CD4-positive, alpha-beta T cell treated with Interleukin-17A for 1 hour (primary cell): Measurements from ENCODE around the gene TRIP13.

Experiments
- DNase-seq: peaks from one replicate; pipeline ENCODE4 v3.0.0-alpha.2; 2020

TRIP13 gene

DNA sequence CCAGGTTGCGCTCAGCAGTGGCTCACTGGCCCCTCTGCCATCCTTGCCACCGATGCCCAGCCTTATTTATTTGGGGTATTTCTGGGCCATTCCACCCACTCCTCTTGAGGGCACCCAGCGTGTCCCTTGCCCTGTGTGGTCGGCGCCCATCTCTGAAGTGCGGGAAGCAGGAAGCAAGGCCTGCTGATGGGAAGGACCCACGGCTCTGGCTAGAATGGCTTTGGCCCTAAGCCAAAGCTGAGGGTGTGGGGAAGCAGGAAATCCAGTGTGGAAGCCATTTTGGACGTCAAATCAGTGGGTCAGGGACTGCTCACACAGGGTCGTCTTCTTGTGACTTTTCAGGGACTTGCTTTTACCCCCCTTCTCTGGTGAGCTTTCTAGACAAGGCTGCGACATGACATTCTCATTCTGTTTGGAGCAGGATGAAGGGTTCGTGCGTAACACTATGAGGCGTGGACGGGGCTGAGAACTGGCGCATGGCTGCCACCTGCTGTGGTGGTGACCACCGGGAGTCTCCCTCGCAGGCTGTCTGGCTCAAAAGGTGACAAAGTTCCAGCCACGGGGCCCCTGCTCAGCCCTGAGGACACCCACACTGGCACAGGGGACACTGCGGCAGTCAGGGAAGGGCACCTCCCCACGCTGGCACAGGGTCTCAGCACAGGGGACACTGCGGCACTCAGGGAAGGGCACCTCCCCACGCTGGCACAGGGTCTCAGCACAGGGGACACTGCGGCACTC, 65.2 kb downstream of the TRIP13 start:
- DNase-seq: no peak

DNA sequence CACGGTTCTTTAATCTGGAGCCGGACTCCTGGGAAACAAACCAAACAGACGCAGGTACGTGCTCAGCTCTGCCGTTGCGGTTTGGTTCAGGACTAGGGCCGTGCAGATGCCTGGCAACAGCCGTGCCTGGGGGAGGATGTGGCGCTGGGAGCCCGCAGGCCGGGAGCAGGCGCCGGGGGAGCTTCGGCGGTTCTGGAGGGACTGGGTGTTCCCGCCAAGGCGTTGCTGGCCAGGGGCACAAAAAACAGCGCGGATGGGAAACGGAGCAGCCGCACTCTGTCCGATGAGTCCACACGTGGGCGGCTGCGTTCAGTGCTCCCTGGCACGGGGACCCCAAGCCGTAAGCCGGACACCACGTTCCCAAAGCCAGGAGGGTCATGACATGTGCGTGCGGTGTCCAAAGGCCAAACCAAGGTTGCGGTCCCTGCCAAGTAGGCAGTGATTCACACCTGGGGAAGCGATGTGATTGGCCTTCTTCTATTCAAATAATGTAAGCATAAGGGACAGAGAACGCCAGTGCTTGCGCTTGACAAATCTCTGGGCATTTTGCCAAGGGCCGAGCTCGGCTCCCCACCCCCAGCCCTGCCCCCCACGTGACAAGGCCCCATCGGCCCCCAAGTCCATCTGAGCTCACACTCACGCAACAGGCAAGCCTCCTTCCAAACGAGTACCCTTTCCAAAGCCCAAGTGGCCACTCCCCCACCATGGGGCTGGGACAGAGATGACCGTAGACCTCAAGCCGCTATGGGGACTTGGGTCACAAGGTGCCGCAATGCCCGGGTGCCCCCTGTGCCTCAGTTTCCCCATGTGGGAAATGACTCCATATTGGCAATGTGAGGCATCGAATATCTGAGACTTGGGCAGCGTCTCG, 66.3 kb downstream of the TRIP13 start:
- DNase-seq: no peak

DNA sequence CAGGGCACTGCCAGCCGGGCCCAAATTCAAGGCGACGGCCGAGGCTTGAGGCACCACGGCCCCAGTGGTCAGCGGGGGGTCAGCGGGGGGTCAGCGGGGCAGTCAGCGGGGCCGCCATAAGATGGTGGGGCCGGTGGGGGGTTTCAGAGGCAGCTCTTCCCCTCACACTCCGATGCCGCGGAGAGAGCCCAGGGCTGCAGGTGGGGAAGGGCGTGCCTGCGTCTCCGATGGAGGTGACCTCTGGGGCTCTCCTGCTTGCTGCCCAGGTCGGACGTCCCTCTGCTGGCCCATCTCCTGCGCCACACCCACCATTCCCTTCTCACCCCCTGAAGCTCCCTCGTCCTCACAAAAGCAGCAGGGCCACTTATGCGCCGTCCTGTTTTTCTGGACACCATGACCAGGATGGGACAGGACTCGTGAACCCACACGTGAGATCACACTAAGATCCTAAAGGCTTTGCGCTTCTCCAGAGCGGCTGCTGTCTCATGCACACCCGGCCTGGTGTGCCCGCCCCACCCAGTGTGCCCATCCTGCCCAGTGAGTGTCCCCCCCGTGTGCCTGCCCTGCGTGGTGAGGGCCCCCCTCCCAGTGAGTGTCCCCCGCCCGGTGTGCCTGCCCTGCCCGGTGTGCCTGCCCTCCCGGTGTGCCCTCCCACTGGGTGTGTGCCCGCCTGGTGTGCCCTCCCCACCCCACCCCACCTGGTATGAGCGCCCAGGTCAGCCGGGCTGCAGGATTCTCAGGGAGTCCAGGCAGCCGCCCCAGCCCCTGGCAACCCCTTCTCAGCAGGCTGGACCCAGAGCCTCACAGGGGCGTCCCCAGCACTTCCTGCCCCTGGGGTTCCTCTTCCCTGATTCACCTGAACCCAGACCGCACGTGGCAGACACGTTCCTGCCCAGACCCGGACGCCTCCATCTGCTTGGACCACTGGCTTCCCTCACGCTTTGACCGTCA, 67.2 kb downstream of the TRIP13 start:
- no peak for DNase-seq

DNA sequence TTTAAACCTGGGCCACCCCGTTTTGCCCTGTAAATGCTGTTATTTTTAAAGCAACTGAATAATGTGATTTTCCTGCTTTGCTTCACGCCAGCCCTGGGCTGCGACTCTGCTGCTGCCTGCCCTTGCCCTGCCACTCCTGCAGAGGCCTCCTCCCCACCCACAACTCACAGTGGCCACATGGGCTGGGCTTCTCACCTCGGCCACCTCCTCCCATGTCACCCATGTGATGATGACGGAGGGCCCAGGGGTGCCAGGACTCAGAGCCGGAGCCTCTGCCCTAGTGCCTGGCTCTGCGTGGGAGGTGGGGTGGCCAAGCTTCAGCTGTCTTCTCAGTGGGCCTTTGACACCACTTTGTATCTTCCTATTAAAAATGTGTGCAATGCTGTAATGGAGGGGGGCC, 67.9 kb downstream of the TRIP13 start:
- no peak for DNase-seq

DNA sequence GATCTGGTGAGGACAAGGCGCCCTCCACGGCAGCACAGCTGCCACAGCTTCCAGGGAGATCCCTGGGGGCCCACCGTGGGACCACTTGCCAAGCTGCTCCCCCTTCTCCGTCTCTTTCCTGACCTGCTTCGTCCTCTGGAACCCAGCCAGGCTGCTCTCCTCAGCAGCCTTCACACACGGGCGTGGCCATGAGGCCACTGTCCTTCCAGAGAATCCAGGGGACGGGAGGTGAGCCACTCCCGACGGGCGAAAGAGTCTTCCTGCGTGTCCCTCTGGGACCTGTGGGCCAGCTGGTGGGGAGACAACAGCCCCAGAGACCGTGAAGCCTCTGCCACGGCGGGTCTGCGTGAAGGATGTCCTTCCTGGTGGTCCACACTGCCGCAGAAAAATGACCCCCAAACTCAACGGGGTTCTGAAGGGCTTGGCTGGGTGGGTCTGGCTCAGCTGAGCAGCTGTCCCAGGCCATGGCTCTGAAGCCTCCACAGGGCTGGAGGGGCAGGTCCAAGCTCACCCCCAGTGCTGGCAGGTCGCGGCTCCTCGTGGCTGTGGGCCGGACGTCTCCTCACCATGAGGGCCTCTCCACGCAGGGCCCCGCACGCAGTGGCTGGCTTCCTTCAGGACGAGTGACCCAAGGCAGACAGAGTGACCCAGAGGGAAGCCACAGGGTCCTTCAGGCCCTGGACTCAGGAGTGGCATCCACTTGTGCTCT, 68.5 kb downstream of the TRIP13 start:
- no peak for DNase-seq

DNA sequence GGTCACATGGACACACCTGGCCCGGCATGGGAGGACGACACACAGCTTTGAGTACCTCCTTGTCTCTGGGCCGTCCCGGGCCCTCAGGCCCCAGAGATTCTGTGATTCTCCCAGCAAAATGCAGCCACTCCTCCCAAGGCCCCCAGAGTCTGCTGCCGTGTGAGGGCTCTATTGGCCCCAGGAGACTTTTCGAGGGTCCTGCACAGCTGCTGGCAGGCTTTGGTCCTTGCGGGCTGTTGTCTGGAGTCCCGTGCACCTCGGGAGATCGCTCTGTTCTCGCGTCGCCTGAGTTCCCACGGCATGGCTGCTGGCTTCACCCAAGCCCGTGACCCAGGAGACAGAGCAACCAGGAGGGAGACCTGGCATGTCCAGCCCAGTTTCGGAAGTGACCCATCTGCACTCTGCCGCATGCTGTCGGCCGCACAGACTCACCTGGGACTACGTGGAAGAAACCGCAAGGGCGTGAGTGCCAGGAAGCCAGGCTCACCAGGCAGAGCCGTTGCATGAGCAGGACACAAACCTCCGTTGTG, 69.1 kb downstream of the TRIP13 start:
- DNase-seq: no peak

DNA sequence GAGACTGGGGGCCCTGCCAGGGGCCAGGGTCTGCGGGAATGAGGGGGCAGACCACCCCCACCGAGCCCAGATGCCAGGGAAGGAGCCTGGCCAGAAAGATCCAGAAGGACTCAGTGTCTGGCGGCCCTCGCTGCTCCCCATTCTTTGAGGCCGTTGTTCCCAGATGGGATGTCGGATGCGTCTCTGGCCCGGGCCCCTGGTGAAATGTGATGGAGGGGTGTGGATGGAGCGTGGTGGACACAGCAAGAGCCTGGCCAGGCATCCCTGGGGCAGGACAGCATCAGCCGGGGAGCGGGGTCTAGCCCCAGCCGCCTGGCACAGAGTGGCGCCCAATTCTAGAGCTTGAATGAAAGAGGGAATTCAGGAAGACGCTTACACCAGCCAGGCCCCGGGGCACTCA, 69.7 kb downstream of the TRIP13 start:
- no peak for DNase-seq

DNA sequence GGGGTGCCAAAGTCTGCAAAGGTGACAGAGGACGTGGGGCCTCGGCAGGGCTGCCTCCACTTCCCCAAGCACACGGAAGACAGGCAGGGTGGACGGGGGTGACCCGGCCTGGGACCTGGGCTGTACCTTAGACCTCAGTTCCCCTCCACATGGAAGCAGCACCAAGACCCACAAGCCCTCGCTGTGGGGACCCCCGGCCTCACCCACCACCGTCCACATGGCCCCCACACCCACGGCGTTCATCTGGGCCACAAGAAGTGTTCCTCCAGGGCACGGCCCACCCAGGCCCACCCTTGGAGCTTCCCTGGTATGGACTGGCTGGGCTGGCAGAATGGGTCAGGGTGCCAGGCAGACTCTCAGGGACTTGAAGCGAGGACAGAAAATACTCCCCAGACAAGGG, 70.1 kb downstream of the TRIP13 start:
- DNase-seq: no peak

DNA sequence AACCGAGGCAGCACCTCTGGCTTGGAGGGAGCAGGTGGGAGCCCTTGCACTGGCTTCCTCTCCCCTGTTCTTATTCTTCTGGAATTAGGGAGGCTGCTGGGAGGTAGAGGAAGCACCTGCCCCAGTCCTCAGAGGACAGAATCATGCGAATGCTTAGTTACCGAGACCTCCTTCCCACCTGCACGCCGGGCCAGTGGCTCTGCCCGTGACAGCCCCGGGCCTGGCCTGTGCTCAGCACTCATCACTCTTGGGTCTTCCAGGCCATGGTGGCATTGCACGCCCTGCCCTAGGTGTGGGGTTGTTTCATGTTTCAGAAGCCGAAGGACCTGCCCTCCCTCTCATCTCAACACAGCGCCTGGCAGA, 70.6 kb downstream of the TRIP13 start:
- DNase-seq: no peak

DNA sequence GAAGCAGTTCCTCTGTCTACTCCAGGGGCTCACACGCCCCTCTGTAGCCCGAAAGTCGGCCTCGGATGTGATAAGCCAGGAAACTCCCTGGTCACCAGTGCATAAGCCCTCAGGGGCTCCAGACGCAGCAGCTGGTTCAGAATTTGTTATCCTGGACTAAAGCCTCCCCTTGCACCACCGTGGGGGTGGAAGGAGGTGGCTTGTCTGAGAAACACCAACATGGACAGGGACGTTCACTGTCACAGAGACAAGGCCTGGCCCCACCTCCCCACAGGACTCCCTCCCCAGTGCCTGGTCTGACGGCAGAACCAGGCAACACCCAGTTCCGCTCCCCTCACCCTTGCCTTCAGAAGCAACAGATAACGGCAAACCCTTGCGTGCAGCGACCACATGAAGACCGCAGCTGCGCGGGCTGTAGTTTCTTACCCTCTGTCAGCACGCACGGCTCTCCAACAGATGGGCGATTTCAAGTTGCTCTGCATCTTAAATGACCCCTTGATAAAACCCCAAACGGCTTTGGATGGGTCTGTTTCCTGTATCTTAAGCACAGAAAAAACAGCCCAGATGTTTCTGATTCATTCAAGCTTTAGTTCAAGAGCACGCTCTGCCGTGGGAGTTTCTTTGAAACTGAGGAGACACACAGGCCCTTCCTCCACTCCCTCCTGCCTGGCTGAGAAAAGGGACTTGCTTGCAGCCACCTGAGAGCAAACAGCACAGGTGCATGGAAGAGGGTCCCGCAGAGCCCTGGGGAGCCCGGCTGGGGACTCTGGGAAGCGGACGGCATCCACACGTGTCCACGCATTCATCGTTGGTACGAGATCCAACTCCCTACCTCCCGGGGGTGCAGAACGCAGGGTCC, 71.2 kb downstream of the TRIP13 start:
- peak; percentile 29 for DNase-seq

DNA sequence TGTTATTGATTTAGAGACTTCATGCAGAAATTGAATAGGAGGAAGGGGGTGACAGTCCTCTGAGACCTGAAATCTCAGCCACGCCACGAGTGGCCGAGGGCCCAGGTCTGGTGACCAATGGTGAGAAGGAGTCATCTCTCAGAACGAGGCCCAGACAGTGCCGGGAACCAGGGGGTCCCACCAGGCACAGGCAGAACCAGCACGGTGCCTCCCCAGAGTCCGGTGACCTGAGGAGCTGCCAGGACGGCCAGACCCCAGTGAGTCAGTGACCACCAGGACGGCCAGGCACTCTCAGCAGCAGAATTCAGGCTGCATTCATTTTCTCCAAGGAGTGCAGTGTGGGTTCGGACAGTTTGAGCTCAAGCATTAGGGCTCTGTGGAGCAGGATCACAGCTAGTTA, 72.1 kb downstream of the TRIP13 start:
- no peak for DNase-seq

DNA sequence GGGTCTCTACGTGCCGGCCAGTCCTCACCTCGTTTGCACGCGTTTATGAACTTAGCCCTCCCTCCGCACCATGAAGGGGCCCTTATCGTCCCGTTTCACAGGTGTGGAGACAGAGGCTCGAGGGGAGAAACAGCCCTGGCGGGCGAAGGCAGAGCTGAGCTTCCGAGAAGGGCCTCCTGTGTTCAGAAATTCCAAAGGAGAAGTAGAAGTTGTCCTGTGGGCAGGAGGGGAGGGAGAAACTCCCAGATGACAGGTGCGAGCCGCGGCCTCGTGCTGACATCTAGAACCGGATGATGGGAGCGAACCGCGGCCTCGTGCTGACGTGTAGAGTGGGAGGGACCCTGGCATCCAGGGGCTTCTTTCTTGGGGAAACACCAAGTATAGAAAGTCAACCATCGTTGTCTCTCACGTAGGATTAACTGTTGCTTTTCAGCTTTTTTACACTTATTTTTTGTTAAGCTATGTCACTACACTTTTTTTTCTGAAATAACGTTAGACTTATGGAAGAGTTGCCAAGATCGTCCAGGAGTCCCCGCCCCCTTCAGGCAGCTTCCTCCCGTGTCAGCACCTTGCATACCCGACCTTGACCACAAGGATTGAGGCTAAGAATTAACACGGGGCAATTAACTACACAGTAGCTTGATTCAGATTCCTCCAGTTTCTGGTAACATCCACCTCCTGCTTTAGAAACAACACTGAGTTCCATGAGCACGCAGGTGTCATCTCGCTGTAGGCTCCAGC, 73.1 kb downstream of the TRIP13 start:
- DNase-seq: no peak

DNA sequence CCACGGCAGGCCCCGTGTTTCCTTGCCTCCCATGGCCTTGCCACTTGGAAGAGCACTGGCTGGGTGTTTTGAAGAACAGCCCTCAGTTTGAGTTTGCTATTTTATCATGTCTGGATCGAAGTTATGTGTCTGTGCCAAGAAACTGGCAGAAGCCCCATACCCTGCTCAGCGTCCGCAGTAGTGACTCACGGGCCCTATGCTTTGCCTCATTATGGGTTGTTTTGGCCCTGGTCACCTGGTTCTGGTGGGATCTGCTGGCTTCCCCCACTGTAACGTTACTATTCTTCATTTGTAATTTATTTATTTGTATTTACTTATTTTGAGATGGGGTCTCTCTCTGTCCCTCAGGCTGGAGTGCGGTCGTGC, 73.6 kb downstream of the TRIP13 start:
- DNase-seq: no peak

DNA sequence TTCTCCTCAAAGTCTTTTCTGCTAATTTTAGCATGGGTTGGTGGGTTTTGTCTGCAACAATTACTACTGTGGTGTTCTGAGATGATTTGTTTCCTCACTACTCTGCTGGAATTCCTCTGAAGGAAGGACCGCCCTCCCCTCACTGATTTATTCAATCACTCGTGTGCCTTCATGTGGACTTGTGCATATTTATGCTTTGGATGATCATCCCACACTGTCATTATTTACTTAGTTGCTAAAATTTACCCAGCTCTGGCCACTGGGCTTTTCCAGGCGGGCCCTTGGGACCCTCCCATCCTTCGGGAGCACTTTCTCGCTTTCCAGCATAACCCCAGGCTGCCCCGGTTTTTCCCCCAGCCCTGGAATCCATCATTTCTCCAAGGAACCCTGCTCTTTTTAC, 74.3 kb downstream of the TRIP13 start:
- no peak for DNase-seq
